Stomach (tissue), 9 donors: ENCODE results near the gene SPECC1. TPM values are rescaled to one million over a fixed set of nuclear protein-coding genes. Genes with fewer than 3 reads are reported as not detected.
A peak's percentile ranks its signal among the peaks of the same experiment; 100 is the strongest.
"Not testable (repeated sequence)": the region's sequence is repeated elsewhere in the genome, so short reads cannot be mapped to it uniquely, and the experiment has no call there.

Experiments used
- DNase-seq, 2 donors: peaks; one replicate each; pipeline versions ENCODE4 v3.0.0 to v3.0.0-alpha.2; 2013 to 2019
- H3K27ac ChIP-seq, 5 donors: fragments of 200-600 bp in 4 of 5; sonication (generic) in 4 of 5; one replicate each; pipeline ENCODE4 v1.5.1; 2013 to 2019; ENCODE audit warnings: mild to moderate bottlenecking in 1 of 5, moderate library complexity in 1 of 5
- H3K27me3 ChIP-seq, 3 donors: fragments of 200-600 bp; sonication (generic); one replicate each; pipeline ENCODE4 v1.5.1; 2017 to 2019; ENCODE audit warnings: mixed run types in 1 of 3
- H3K36me3 ChIP-seq, 4 donors: fragments of 200-600 bp; sonication (generic); 1 replicate in 3 of 4; 2 replicates in 1 of 4; pipeline ENCODE4 v1.5.1; 2016 to 2019
- H3K4me1 ChIP-seq, 4 donors: fragments of 200-600 bp; sonication (generic); one replicate each; pipeline ENCODE4 v1.5.1; 2016 to 2019
- H3K4me3 ChIP-seq, 4 donors: fragments of 200-600 bp; sonication (generic) in 3 of 4; one replicate each; pipeline ENCODE4 v1.5.1; 2016 to 2019; ENCODE audit warnings: mild to moderate bottlenecking in 1 of 4
- H3K9me3 ChIP-seq, 4 donors: fragments of 200-600 bp; sonication (generic); one replicate each; pipeline ENCODE4 v1.5.1; 2016 to 2019
- CTCF ChIP-seq, 7 experiments: fragments of 450-650 bp in 4 of 7; fragments of 200-600 bp in 3 of 7; sonication (generic) in 3 of 7; IDR thresholded peaks; one replicate each; pipeline ENCODE4 v1.5.1; 2016 to 2019; ENCODE audit warnings: antibody characterized with exemption in 7 of 7, control low read depth in 2 of 7, mild to moderate bottlenecking in 1 of 7
- EP300 ChIP-seq: sonication (generic); formaldehyde crosslinking; IDR thresholded peaks from one replicate; pipeline ENCODE4 v1.6.1; 2017; ENCODE audit warnings: antibody characterized with exemption
- POLR2A ChIP-seq, 4 donors: fragments of 450-650 bp; IDR thresholded peaks; one replicate each; pipeline ENCODE4 v1.6.1; 2016; ENCODE audit warnings: antibody characterized with exemption in 4 of 4, control low read depth in 2 of 4, mild to moderate bottlenecking in 1 of 4, moderate library complexity in 1 of 4
- POLR2AphosphoS5 ChIP-seq, 3 donors: sonication (generic); formaldehyde crosslinking; IDR thresholded peaks; one replicate each; pipeline ENCODE4 v1.6.1; 2016; ENCODE audit warnings: antibody characterized with exemption in 3 of 3
- WGBS, 5 donors: extraction: QIAGEN DNeasy Blood & Tissue Kit in 3 of 5; methylation state at CpG; one replicate each; pipeline versions ENCODE4 v1.1.5 to v1.1.7; 2013 to 2018; 5-methylcytosine and 5-hydroxymethylcytosine counted together
- intact Hi-C: fragments of 100-400 bp; cut with DNase I; formaldehyde crosslinking; loops from one replicate; pipeline ENCODE4 v1.15.1; 2023; ENCODE audit warnings: low total_unique reads
- polyA plus RNA-seq, 3 donors: library from polyadenylated mRNA; stranded (reverse); fragments of 200-250 nt; gene quantifications; one replicate each; pipeline ENCODE4 v1.2.3, GENCODE V29; 2013
- total RNA-seq, 5 donors: library from RNA; depleted of rRNA; stranded (reverse); fragments of >200 nt; gene quantifications; one replicate each; pipeline versions ENCODE4 v1.1.0 to v1.2.3, GENCODE V29; 2014 to 2016
- donor health status: healthy with polysubstance abuse.
- donor health status: Bipolar disorder and iron deficiency.
- donor health status: healthy.

Gene SPECC1
- total and polyA plus RNA-seq, 8 donors: 12.8 to 161 (median 34.5) TPM

- 0 to 2% (median 1%) methylated on average over 17 to 72 of the region's 72 CpGs for WGBS, 5 donors
- intact Hi-C loops: no loop called here
- TF ChIP-seq POLR2AphosphoS5 (IDR thresholded peaks at IDR 0.05): no peak
- TF ChIP-seq CTCF (IDR thresholded peaks at IDR 0.05): no peak
- TF ChIP-seq EP300: no peak
- TF ChIP-seq POLR2A (IDR thresholded peaks at IDR 0.05): no peak
These were observed 147.2 kb downstream of the SPECC1 start for GRCh38 chr17:20156196-20157000.

GRCh38 chr17:20157001-20157310 is 147.8 kb downstream of the SPECC1 start:
- peak overlapping the region; percentile 85 to 91 (median 89) for H3K27ac ChIP-seq
- H3K36me3 ChIP-seq: no peaks in the 10 kb centered on the region
- peak overlapping the region; percentile 66 to 84 (median 75) for H3K4me3 ChIP-seq

More at GRCh38 chr17:20156196-20157000, 147.2 kb downstream of the SPECC1 start:
- peak; percentile 49 to 77 for DNase-seq
- Histone ChIP-seq H3K27ac (peak overlapping the region; percentile 85 to 91 (median 89)), H3K27me3 (peaks cover 0 to 7% (median 6%) of the 10 kb centered on the region in 3 donors), H3K4me1 (peaks cover 17 to 29% (median 23%) of the 10 kb centered on the region in 4 donors), H3K4me3 (peak overlapping the region; percentile 66 to 84 (median 75)), H3K36me3 (no peaks in the 10 kb centered on the region), H3K9me3 (no peaks in the 10 kb centered on the region)

GRCh38 chr17:20158580-20158979 is 149.4 kb downstream of the SPECC1 start:
- DNase-seq: no peak
- peaks cover 0 to 7% (median 6%) of the 10 kb centered on the region in 3 donors for H3K27me3 ChIP-seq
- no peaks in the 10 kb centered on the region for H3K36me3 ChIP-seq
- TF ChIP-seq POLR2A (IDR thresholded peaks at IDR 0.05) (no peak), EP300 (no peak), CTCF (IDR thresholded peaks at IDR 0.05) (no peak), POLR2AphosphoS5 (IDR thresholded peaks at IDR 0.05) (no peak)
- no peaks in the 10 kb centered on the region for H3K9me3 ChIP-seq
- no peak overlapping the region for H3K4me3 ChIP-seq
- H3K4me1 ChIP-seq: peaks cover 17 to 29% (median 23%) of the 10 kb centered on the region in 4 donors
- intact Hi-C loops: no loop called here
- no peak overlapping the region for H3K27ac ChIP-seq
- WGBS, 5 donors: 75 to 86% (median 82%) methylated on average over 5 of the region's 5 CpGs

More at GRCh38 chr17:20157001-20157310, 147.8 kb downstream of the SPECC1 start:
- Histone ChIP-seq H3K4me1 (peaks cover 17 to 29% (median 23%) of the 10 kb centered on the region in 4 donors), H3K27me3 (peaks cover 0 to 7% (median 6%) of the 10 kb centered on the region in 3 donors), H3K9me3 (no peaks in the 10 kb centered on the region)
- WGBS, 5 donors: 21 to 55% (median 39%) methylated on average over 12 of the region's 12 CpGs
- intact Hi-C loops: no loop called here
- peak; percentile 35 to 54 for DNase-seq
- TF ChIP-seq POLR2A (IDR thresholded peaks at IDR 0.05) (no peak), CTCF (IDR thresholded peaks at IDR 0.05) (no peak), POLR2AphosphoS5 (IDR thresholded peaks at IDR 0.05) (no peak), EP300 (no peak)

- Histone ChIP-seq H3K4me3 (no peak overlapping the region), H3K27ac (no peak overlapping the region), H3K9me3 (no peaks in the 10 kb centered on the region), H3K36me3 (no peaks in the 10 kb centered on the region), H3K4me1 (peaks cover 17 to 29% (median 23%) of the 10 kb centered on the region in 4 donors), H3K27me3 (peaks cover 0 to 7% (median 6%) of the 10 kb centered on the region in 3 donors)
- 79 to 96% (median 88%) methylated on average over 4 of the region's 4 CpGs for WGBS, 5 donors
- TF ChIP-seq POLR2AphosphoS5 (IDR thresholded peaks at IDR 0.05) (no peak), POLR2A (IDR thresholded peaks at IDR 0.05) (no peak), EP300 (no peak), CTCF (IDR thresholded peaks at IDR 0.05) (no peak)
- no peak for DNase-seq
- intact Hi-C loops: no loop called here
These were observed 150.4 kb downstream of the SPECC1 start for GRCh38 chr17:20159406-20160069.

- H3K36me3 ChIP-seq, H3K4me1 ChIP-seq, DNase-seq, H3K27me3 ChIP-seq, H3K27ac ChIP-seq, H3K4me3 ChIP-seq, H3K9me3 ChIP-seq, intact Hi-C loops: not testable (repeated sequence)
- WGBS, 5 donors: 77 to 89% (median 81%) methylated on average over 4 of the region's 4 CpGs
These were observed 156.4 kb downstream of the SPECC1 start for GRCh38 chr17:20165516-20165915.
